Measurements from ENCODE around the gene MKLN1.

The MKLN1 gene

DNA sequence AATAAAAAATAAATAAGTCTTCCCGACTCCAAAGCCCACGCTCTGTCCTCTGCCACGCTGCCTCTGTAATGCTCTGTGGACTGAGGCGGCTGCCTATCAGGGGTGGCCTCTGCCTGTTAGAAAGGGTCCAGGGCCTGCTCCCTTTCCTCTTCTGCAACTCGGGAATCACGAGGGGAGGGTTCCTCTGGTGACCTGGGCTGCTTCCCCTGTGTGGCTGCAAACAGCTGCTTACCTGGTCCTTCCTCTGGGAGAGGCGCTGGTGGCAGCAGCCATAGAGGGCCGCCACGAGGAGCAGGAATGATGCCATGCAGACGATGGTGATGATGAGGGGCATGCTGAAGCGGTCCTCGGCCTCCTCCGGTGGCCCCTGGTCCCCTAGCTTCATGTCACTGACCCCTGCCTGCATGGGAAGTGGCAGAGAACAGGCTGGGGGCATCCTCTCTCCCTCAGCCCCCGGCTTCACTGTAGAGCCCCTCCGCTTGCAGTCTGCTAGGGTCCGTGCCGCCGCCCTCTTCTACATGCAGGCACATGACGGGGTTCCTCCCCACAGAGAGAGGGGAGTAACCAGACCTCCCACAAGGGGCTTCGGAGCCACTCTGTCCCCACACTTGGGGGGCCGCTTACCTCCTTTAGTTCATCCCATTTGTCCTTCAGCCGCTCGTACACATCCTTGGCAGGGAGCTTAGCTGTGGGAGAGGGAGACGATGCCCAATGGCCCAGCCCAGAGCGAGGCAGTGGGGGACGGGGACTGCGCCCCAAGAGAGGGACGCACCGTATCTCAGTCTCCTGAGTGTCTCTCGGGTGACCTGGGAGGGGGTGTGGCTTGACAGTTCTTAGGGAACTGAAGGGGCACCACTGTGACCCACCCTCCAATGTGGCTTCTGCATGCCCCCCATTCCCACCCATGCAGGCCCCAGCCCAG is 178.2 kb downstream of the MKLN1 start:
- Histone ChIP-seq H3K4me3 (ENCODE audit: low read depth, low read length, poor library complexity, severe bottlenecking) (no peak overlapping the region), H3K9me3 (ENCODE audit: low read length) (no peaks in the 10 kb centered on the region), H3K79me2 (ENCODE audit: insufficient read depth, low read length) (no peaks in the 10 kb centered on the region), H3K9me2 (ENCODE audit: low read depth, low read length) (no peaks in the 10 kb centered on the region), H3K4me2 (ENCODE audit: low read length) (no peak overlapping the region), H3K27me3 (ENCODE audit: insufficient read depth, low read length) (no peaks in the 10 kb centered on the region), H3K4me1 (ENCODE audit: insufficient read depth, low read length, severe bottlenecking) (no peaks in the 10 kb centered on the region), H3F3A (ENCODE audit: insufficient read depth, low read length) (no peaks in the 10 kb centered on the region; the same call in 1 of the 2 replicates), H3K9ac (ENCODE audit: low read length) (no peak overlapping the region), H3K36me3 (ENCODE audit: insufficient read depth, low read length) (no peaks in the 10 kb centered on the region), H2AFZ (ENCODE audit: low read length) (no peak overlapping the region), H4K20me1 (ENCODE audit: insufficient read depth, low read length) (no peaks in the 10 kb centered on the region), H3K27ac (ENCODE audit: low read depth, low read length, poor library complexity, severe bottlenecking) (no peak overlapping the region)
- TF ChIP-seq, protein P1, sequence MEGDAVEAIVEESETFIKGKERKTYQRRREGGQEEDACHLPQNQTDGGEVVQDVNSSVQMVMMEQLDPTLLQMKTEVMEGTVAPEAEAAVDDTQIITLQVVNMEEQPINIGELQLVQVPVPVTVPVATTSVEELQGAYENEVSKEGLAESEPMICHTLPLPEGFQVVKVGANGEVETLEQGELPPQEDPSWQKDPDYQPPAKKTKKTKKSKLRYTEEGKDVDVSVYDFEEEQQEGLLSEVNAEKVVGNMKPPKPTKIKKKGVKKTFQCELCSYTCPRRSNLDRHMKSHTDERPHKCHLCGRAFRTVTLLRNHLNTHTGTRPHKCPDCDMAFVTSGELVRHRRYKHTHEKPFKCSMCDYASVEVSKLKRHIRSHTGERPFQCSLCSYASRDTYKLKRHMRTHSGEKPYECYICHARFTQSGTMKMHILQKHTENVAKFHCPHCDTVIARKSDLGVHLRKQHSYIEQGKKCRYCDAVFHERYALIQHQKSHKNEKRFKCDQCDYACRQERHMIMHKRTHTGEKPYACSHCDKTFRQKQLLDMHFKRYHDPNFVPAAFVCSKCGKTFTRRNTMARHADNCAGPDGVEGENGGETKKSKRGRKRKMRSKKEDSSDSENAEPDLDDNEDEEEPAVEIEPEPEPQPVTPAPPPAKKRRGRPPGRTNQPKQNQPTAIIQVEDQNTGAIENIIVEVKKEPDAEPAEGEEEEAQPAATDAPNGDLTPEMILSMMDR (IDR thresholded peaks at IDR 0.05; ENCODE audit: low read length): no peak
- TF ChIP-seq EZH2 (IDR thresholded peaks at IDR 0.05; ENCODE audit: borderline replicate concordance, low read length): no peak

GRCh38 chr7:131506597-131506996 is 178.9 kb downstream of the MKLN1 start:
- Histone ChIP-seq H3K4me3 (ENCODE audit: low read depth, low read length, poor library complexity, severe bottlenecking) (no peak overlapping the region), H3K27me3 (ENCODE audit: insufficient read depth, low read length) (no peaks in the 10 kb centered on the region), H4K20me1 (ENCODE audit: insufficient read depth, low read length) (no peaks in the 10 kb centered on the region), H3K27ac (ENCODE audit: low read depth, low read length, poor library complexity, severe bottlenecking) (no peak overlapping the region), H3K9me3 (ENCODE audit: low read length) (no peaks in the 10 kb centered on the region), H3K9me2 (ENCODE audit: low read depth, low read length) (no peaks in the 10 kb centered on the region), H3K4me2 (ENCODE audit: low read length) (no peak overlapping the region), H3F3A (ENCODE audit: insufficient read depth, low read length) (no peaks in the 10 kb centered on the region; the same call in 1 of the 2 replicates), H3K36me3 (ENCODE audit: insufficient read depth, low read length) (no peaks in the 10 kb centered on the region), H3K79me2 (ENCODE audit: insufficient read depth, low read length) (no peaks in the 10 kb centered on the region), H3K9ac (ENCODE audit: low read length) (no peak overlapping the region), H3K4me1 (ENCODE audit: insufficient read depth, low read length, severe bottlenecking) (no peaks in the 10 kb centered on the region), H2AFZ (ENCODE audit: low read length) (no peak overlapping the region)
- TF ChIP-seq, protein P1 (IDR thresholded peaks at IDR 0.05; ENCODE audit: low read length): no peak; the same call in 1 of the 2 replicates
- no peak for TF ChIP-seq EZH2 (IDR thresholded peaks at IDR 0.05; ENCODE audit: borderline replicate concordance, low read length)

DNA sequence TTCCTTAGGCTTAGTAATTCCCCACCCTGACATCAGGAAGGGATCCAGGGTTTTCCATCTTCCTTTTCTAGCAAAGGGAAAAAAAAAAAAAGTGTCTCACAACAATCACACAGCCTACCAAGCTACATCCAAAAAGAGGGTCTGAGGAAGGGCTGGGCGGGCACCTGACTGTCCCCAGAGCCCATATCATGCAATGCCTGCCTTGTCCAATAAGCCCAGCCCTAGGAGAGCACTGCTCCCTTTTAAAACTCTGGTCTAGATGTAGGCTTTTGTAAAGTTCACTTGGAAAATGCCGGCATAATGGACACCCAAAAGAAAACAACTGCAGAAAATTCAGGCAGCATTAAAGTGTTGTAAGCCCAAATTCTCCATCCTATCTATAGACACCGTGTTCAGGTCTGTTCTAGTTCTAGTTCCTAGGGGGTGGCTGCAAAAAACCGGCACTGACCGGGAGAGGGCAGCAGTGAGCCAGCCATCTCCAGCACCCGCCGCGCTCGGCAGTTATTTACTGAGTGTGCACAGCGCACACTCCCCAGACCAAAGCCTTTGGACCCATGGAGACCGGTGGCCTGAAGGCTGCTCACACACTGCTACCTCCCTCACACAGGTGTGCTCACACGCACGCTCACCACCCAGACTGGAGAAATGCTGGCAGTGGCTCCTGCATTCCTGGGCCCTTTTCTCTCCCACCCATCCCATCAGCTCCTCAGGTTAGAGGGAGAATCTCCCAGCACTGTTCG is 180.1 kb downstream of the MKLN1 start:
- Histone ChIP-seq H3K27ac (ENCODE audit: low read depth, low read length, poor library complexity, severe bottlenecking) (no peak overlapping the region), H2AFZ (ENCODE audit: low read length) (no peak overlapping the region), H3K9me3 (ENCODE audit: low read length) (no peaks in the 10 kb centered on the region), H3F3A (ENCODE audit: insufficient read depth, low read length) (no peaks in the 10 kb centered on the region), H4K20me1 (ENCODE audit: insufficient read depth, low read length) (no peaks in the 10 kb centered on the region), H3K4me2 (ENCODE audit: low read length) (no peak overlapping the region; the same call in 1 of the 2 replicates), H3K36me3 (ENCODE audit: insufficient read depth, low read length) (no peaks in the 10 kb centered on the region), H3K79me2 (ENCODE audit: insufficient read depth, low read length) (no peaks in the 10 kb centered on the region), H3K4me1 (ENCODE audit: insufficient read depth, low read length, severe bottlenecking) (peaks cover 6% of the 10 kb centered on the region), H3K4me3 (ENCODE audit: low read depth, low read length, poor library complexity, severe bottlenecking) (no peak overlapping the region), H3K9ac (ENCODE audit: low read length) (no peak overlapping the region), H3K9me2 (ENCODE audit: low read depth, low read length) (no peaks in the 10 kb centered on the region), H3K27me3 (ENCODE audit: insufficient read depth, low read length) (no peaks in the 10 kb centered on the region)
- TF ChIP-seq, protein P1 (IDR thresholded peaks at IDR 0.05; ENCODE audit: low read length): peak; percentile 99
- no peak for TF ChIP-seq EZH2 (IDR thresholded peaks at IDR 0.05; ENCODE audit: borderline replicate concordance, low read length)

Data from OCI-LY1 (cell line).